Measurements from ENCODE around the gene SFI1.
"Not testable (repeated sequence)": the region's sequence is repeated elsewhere in the genome, so short reads cannot be mapped to it uniquely, and the experiment has no call there.

The SFI1 gene

GRCh38 chr22:31588970-31589675, 92.8 kb downstream of the SFI1 start:
- DNase-seq (ENCODE audit: low read depth, low spot score) = no peak

GRCh38 chr22:31590161-31590560, 93.8 kb downstream of the SFI1 start:
- not testable (repeated sequence) for DNase-seq (ENCODE audit: low read depth, low spot score)

GRCh38 chr22:31595271-31595670, 98.9 kb downstream of the SFI1 start:
- DNase-seq (ENCODE audit: low read depth, low spot score) = no peak

GRCh38 chr22:31602259-31602952, 106.1 kb downstream of the SFI1 start:
- DNase-seq (ENCODE audit: low read depth, low spot score) = no peak

- DNase-seq (ENCODE audit: low read depth, low spot score) = no peak
Measured at GRCh38 chr22:31603081-31603525, 106.8 kb downstream of the SFI1 start.

GRCh38 chr22:31603574-31603973, 107.2 kb downstream of the SFI1 start:
- DNase-seq (ENCODE audit: low read depth, low spot score) = no peak

GRCh38 chr22:31604137-31604705, 107.9 kb downstream of the SFI1 start:
- no peak for DNase-seq (ENCODE audit: low read depth, low spot score)

- no peak for DNase-seq (ENCODE audit: low read depth, low spot score)
Measured at GRCh38 chr22:31604746-31605705, 108.7 kb downstream of the SFI1 start.

- DNase-seq (ENCODE audit: low read depth, low spot score) = no peak
Measured at GRCh38 chr22:31605851-31606585, 109.7 kb downstream of the SFI1 start.

- no peak for DNase-seq (ENCODE audit: low read depth, low spot score)
Measured at GRCh38 chr22:31607696-31608095, 111.4 kb downstream of the SFI1 start.

GRCh38 chr22:31609716-31610115, 113.4 kb downstream of the SFI1 start:
- no peak for DNase-seq (ENCODE audit: low read depth, low spot score)

- no peak for DNase-seq (ENCODE audit: low read depth, low spot score)
Measured at GRCh38 chr22:31610611-31611010, 114.3 kb downstream of the SFI1 start.

GRCh38 chr22:31611061-31611760, 114.9 kb downstream of the SFI1 start:
- no peak for DNase-seq (ENCODE audit: low read depth, low spot score)

GRCh38 chr22:31612891-31613285, 116.6 kb downstream of the SFI1 start:
- no peak for DNase-seq (ENCODE audit: low read depth, low spot score)

GRCh38 chr22:31613286-31613903, 117.1 kb downstream of the SFI1 start:
- no peak for DNase-seq (ENCODE audit: low read depth, low spot score)

- no peak for DNase-seq (ENCODE audit: low read depth, low spot score)
Measured at GRCh38 chr22:31613904-31614296, 117.6 kb downstream of the SFI1 start.

GRCh38 chr22:31614781-31615490, 118.6 kb downstream of the SFI1 start:
- DNase-seq (ENCODE audit: low read depth, low spot score) = no peak

GRCh38 chr22:31615491-31615860, 119.1 kb downstream of the SFI1 start:
- DNase-seq (ENCODE audit: low read depth, low spot score) = no peak

- DNase-seq (ENCODE audit: low read depth, low spot score) = no peak
Measured at GRCh38 chr22:31615940-31616314, 119.6 kb downstream of the SFI1 start.

Data from activated naive CD8-positive, alpha-beta T cell treated with anti-CD3 and anti-CD28 coated beads, Interleukin-2, amount 50 U/mL, for 16 hours (primary cell).